Ovary (tissue), 9 donors: Measurements from ENCODE around the gene RNF113B. TPM values are rescaled to one million over a fixed set of nuclear protein-coding genes. Genes with fewer than 3 reads are reported as not detected.

Source experiments
- DNase-seq, 5 donors: peaks; one replicate each; pipeline ENCODE4 v3.0.0-alpha.2; 2019 to 2020
- H3K27ac ChIP-seq, 2 donors: fragments of 200-600 bp; one replicate each; pipeline versions ENCODE4 v1.5.1 to v1.8.0; 2019 to 2022
- H3K27me3 ChIP-seq: fragments of 200-600 bp; one replicate; pipeline ENCODE4 v1.8.0; 2022
- H3K36me3 ChIP-seq: fragments of 200-600 bp; sonication (generic); one replicate; pipeline ENCODE4 v1.5.1; 2019
- H3K4me1 ChIP-seq: one replicate; pipeline ENCODE4 v1.8.1; 2013; ENCODE audit warnings: mild to moderate bottlenecking, moderate library complexity; ENCODE audit not compliant: insufficient read depth
- H3K4me3 ChIP-seq: fragments of 200-600 bp; sonication (generic); one replicate; pipeline ENCODE4 v1.5.1; 2017
- H3K9me3 ChIP-seq, 2 donors: fragments of 200-600 bp in 1 of 2; sonication (generic) in 1 of 2; one replicate each; pipeline versions ENCODE4 v1.5.1 to v1.8.1; 2013 to 2019; ENCODE audit warnings: mild to moderate bottlenecking in 1 of 2, moderate library complexity in 1 of 2
- CTCF ChIP-seq, 3 donors: fragments of 450-650 bp in 2 of 3; fragments of 200-600 bp in 1 of 3; IDR thresholded peaks; one replicate each; pipeline versions ENCODE4 v1.5.1 to v1.8.0; 2016 to 2022; ENCODE audit warnings: antibody characterized with exemption in 3 of 3, mild to moderate bottlenecking in 1 of 3
- EP300 ChIP-seq: sonication (generic); formaldehyde crosslinking; IDR thresholded peaks from one replicate; pipeline ENCODE4 v1.6.1; 2017; ENCODE audit warnings: antibody characterized with exemption
- POLR2A ChIP-seq: fragments of 450-650 bp; IDR thresholded peaks from one replicate; pipeline ENCODE4 v1.6.1; 2017; ENCODE audit warnings: antibody characterized with exemption, mild to moderate bottlenecking, moderate library complexity
- WGBS, 3 donors: extraction: QIAGEN DNeasy Blood & Tissue Kit in 1 of 3; methylation state at CpG; one replicate each; pipeline versions ENCODE4 v1.1.5 to v1.1.7; 2013 to 2017; 5-methylcytosine and 5-hydroxymethylcytosine counted together
- intact Hi-C, 4 donors: fragments of 100-400 bp; cut with DNase I; formaldehyde crosslinking; loops; one replicate each; pipeline versions ENCODE4 v1.11.0 to v1.15.1; 2022 to 2023
- polyA plus RNA-seq, 2 donors: library from polyadenylated mRNA; stranded (reverse); fragments of 200-250 nt in 1 of 2; fragments of 350-450 nt in 1 of 2; fragmentation: Illumina TruSeq in 1 of 2; extraction: RNeasy Lipid Tissue Mini Kit (QIAGEN cat#74804) in 1 of 2; gene quantifications; one replicate each; pipeline ENCODE4 v1.2.3, GENCODE V29; 2013 to 2014
- total RNA-seq, 7 donors: library from RNA; depleted of rRNA in 2 of 7; stranded (reverse); fragments of >200 nt in 2 of 7; fragmentation: NEBNext Ultra II Directional in 3 of 7; extraction: Animal tissue kit (Norgen Biotek cat#: 25700) in 3 of 7; gene quantifications; one replicate each; pipeline versions ENCODE4 v1.1.0 to v1.2.4, GENCODE V29; 2016 to 2023
- donor health status: DM: no; HTN: no; CAD: no; lungs with moderate emphysema.
- donor health status: DM: no; HTN: no; CAD: no.
- donor health status: Bipolar disorder and iron deficiency.
- donor health status: DM: yes; HTN: yes; CAD: no.
- donor health status: DM: no; HTN: no; CAD: no.
- donor health status: DM: yes; HTN: yes; CAD: no.

Gene RNF113B
- total and polyA plus RNA-seq, 9 donors: 0.05 TPM; not detected in 8

- H3K4me1 ChIP-seq: no peaks in the 10 kb centered on the region
- no peaks in the 10 kb centered on the region for H3K27me3 ChIP-seq
- intact Hi-C loops: no loop called here
- DNase-seq: no peak
- WGBS, 3 donors: 95 to 97% (median 97%) methylated on average over 2 of the region's 2 CpGs
- no peaks in the 10 kb centered on the region for H3K9me3 ChIP-seq
- no peaks in the 10 kb centered on the region for H3K36me3 ChIP-seq
- no peak overlapping the region for H3K4me3 ChIP-seq
- no peak overlapping the region for H3K27ac ChIP-seq
- TF ChIP-seq EP300 (no peak), POLR2A (no peak), CTCF (IDR thresholded peaks at IDR 0.05) (no peak)
These were observed 27.5 kb upstream of the RNF113B start for GRCh38 chr13:98204546-98204945.

GRCh38 chr13:98203646-98204326 lies 26.7 kb upstream of the RNF113B start:
- TF ChIP-seq CTCF (IDR thresholded peaks at IDR 0.05) (no peak), EP300 (no peak), POLR2A (no peak)
- Histone ChIP-seq H3K36me3 (no peaks in the 10 kb centered on the region), H3K4me3 (no peak overlapping the region), H3K4me1 (no peaks in the 10 kb centered on the region), H3K9me3 (no peaks in the 10 kb centered on the region), H3K27me3 (no peaks in the 10 kb centered on the region), H3K27ac (no peak overlapping the region)
- 29 to 41% (median 32%) methylated on average over 8 of the region's 8 CpGs for WGBS, 3 donors
- no peak for DNase-seq
- intact Hi-C loops: no loop called here

- no peak for TF ChIP-seq CTCF (IDR thresholded peaks at IDR 0.05)
- no peak for TF ChIP-seq EP300
- no peak for TF ChIP-seq POLR2A
- Histone ChIP-seq H3K27me3 (no peaks in the 10 kb centered on the region), H3K9me3 (no peaks in the 10 kb centered on the region), H3K27ac (no peak overlapping the region), H3K4me3 (no peak overlapping the region), H3K4me1 (no peaks in the 10 kb centered on the region), H3K36me3 (no peaks in the 10 kb centered on the region)
- 70 to 80% (median 79%) methylated on average over 6 of the region's 6 CpGs for WGBS, 3 donors
- DNase-seq: no peak
- intact Hi-C loops: no loop called here
These were observed 24.9 kb upstream of the RNF113B start for GRCh38 chr13:98201984-98202383.

- Histone ChIP-seq H3K27me3 (no peaks in the 10 kb centered on the region), H3K27ac (no peak overlapping the region), H3K4me1 (no peaks in the 10 kb centered on the region), H3K9me3 (no peaks in the 10 kb centered on the region), H3K36me3 (no peaks in the 10 kb centered on the region), H3K4me3 (no peak overlapping the region)
- TF ChIP-seq POLR2A: no peak
- TF ChIP-seq CTCF (IDR thresholded peaks at IDR 0.05): no peak
- TF ChIP-seq EP300: no peak
- 90 to 96% (median 95%) methylated on average over 8 of the region's 8 CpGs for WGBS, 3 donors
- intact Hi-C loops: no loop called here
- DNase-seq: no peak
These were observed 24.1 kb upstream of the RNF113B start for GRCh38 chr13:98201189-98201588.
